T-helper 17 cell (primary cell): ENCODE data around the gene BCO2. TPM values are rescaled to one million over a fixed set of nuclear protein-coding genes. Genes with fewer than 3 reads are reported as not detected.
A peak's percentile ranks its signal among the peaks of the same experiment; 100 is the strongest.

ENCODE experiments used
- ATAC-seq: fragments of 150-1000 bp; cut with Tn5 transposase; 2 replicates; pipeline ENCODE4 v1.10.0; 2021; ENCODE audit warnings: mild to moderate bottlenecking, moderate library complexity
- DNase-seq, 3 donors: peaks; one replicate each; pipeline versions ENCODE4 v3.0.0 to v3.0.0-alpha.2; 2020 to 2021
- H3K9me3 ChIP-seq: one replicate; pipeline ENCODE4 v1.7.0; 2013; ENCODE audit warnings: low read length, mild to moderate bottlenecking; ENCODE audit not compliant: control insufficient read depth, poor library complexity, severe bottlenecking
- H3K27ac Mint-ChIP-seq: one replicate; pipeline ENCODE4 v1.8.0; 2022; ENCODE audit warnings: mild to moderate bottlenecking, moderate library complexity, mixed read lengths
- H3K27me3 Mint-ChIP-seq: one replicate; pipeline ENCODE4 v1.8.0; 2022; ENCODE audit warnings: mixed read lengths
- H3K36me3 Mint-ChIP-seq: one replicate; pipeline ENCODE4 v1.8.0; 2022; ENCODE audit warnings: low read depth, mixed read lengths
- H3K4me1 Mint-ChIP-seq: one replicate; pipeline ENCODE4 v1.8.0; 2022; ENCODE audit warnings: mild to moderate bottlenecking, mixed read lengths
- H3K4me3 Mint-ChIP-seq: one replicate; pipeline ENCODE4 v1.8.0; 2022; ENCODE audit warnings: mild to moderate bottlenecking, moderate library complexity, mixed read lengths
- total RNA-seq, 4 donors: library from RNA in 2 of 4; stranded (reverse) in 2 of 4; gene quantifications; one replicate each; pipeline ENCODE4 v1.2.3 and lab custom pipeline; 2022 to 2026

The BCO2 gene
- total RNA-seq, 2 donors from 2014 or later = 2.5 to 2.7 TPM

- DNase-seq (no peak), ATAC-seq (peak; percentile 74)
- peaks cover 22% of the 10 kb centered on the region for H3K4me1 Mint-ChIP-seq
- no peaks in the 10 kb centered on the region for H3K36me3 Mint-ChIP-seq
- H3K4me3 Mint-ChIP-seq = peak overlapping the region; percentile 90
- H3K9me3 ChIP-seq = no peaks in the 10 kb centered on the region
- H3K27ac Mint-ChIP-seq = peak overlapping the region; percentile 91
- no peaks in the 10 kb centered on the region for H3K27me3 Mint-ChIP-seq
Measured at GRCh38 chr11:112226831-112227401, 51.6 kb downstream of the BCO2 start.

- peaks cover 22% of the 10 kb centered on the region for H3K4me1 Mint-ChIP-seq
- ATAC-seq (no peak), DNase-seq (no peak)
- no peaks in the 10 kb centered on the region for H3K27me3 Mint-ChIP-seq
- H3K9me3 ChIP-seq = no peaks in the 10 kb centered on the region
- no peaks in the 10 kb centered on the region for H3K36me3 Mint-ChIP-seq
- peak overlapping the region; percentile 90 for H3K4me3 Mint-ChIP-seq
- peak overlapping the region; percentile 91 for H3K27ac Mint-ChIP-seq
Measured at GRCh38 chr11:112227471-112227870, 52.2 kb downstream of the BCO2 start.

- no peak for ATAC-seq
Measured at GRCh38 chr11:112228706-112229105, 53.4 kb downstream of the BCO2 start.

GRCh38 chr11:112229159-112229558 is 53.8 kb downstream of the BCO2 start:
- peak overlapping the region; percentile 37 for H3K27ac Mint-ChIP-seq
- H3K4me1 Mint-ChIP-seq = peaks cover 22% of the 10 kb centered on the region
- no peaks in the 10 kb centered on the region for H3K9me3 ChIP-seq
- H3K36me3 Mint-ChIP-seq = no peaks in the 10 kb centered on the region
- H3K4me3 Mint-ChIP-seq = no peak overlapping the region
- ATAC-seq = no peak
- DNase-seq = no peak
- H3K27me3 Mint-ChIP-seq = no peaks in the 10 kb centered on the region

More at GRCh38 chr11:112228706-112229105, 53.4 kb downstream of the BCO2 start:
- H3K9me3 ChIP-seq = no peaks in the 10 kb centered on the region
- H3K4me3 Mint-ChIP-seq = no peak overlapping the region
- peaks cover 22% of the 10 kb centered on the region for H3K4me1 Mint-ChIP-seq
- H3K27ac Mint-ChIP-seq = no peak overlapping the region
- no peak for DNase-seq
- H3K36me3 Mint-ChIP-seq = no peaks in the 10 kb centered on the region
- no peaks in the 10 kb centered on the region for H3K27me3 Mint-ChIP-seq

- H3K27ac Mint-ChIP-seq = peak overlapping the region; percentile 37
- H3K4me3 Mint-ChIP-seq = no peak overlapping the region
- no peak for ATAC-seq
- no peaks in the 10 kb centered on the region for H3K9me3 ChIP-seq
- no peak for DNase-seq
- H3K27me3 Mint-ChIP-seq = no peaks in the 10 kb centered on the region
- peaks cover 22% of the 10 kb centered on the region for H3K4me1 Mint-ChIP-seq
- no peaks in the 10 kb centered on the region for H3K36me3 Mint-ChIP-seq
Measured at GRCh38 chr11:112229746-112230433, 54.6 kb downstream of the BCO2 start.

GRCh38 chr11:112231952-112232351 is 56.6 kb downstream of the BCO2 start:
- Mint-ChIP-seq H3K36me3 (peaks cover 11% of the 10 kb centered on the region), H3K27me3 (no peaks in the 10 kb centered on the region)

GRCh38 chr11:112235750-112236390 is 60.6 kb downstream of the BCO2 start:
- ATAC-seq (no peak), DNase-seq (no peak)
- Mint-ChIP-seq H3K27ac (peak overlapping the region; percentile 86), H3K4me3 (no peak overlapping the region), H3K4me1 (peaks cover 6% of the 10 kb centered on the region), H3K36me3 (peaks cover 22% of the 10 kb centered on the region), H3K27me3 (no peaks in the 10 kb centered on the region)
- no peaks in the 10 kb centered on the region for H3K9me3 ChIP-seq

More at GRCh38 chr11:112231952-112232351, 56.6 kb downstream of the BCO2 start:
- ATAC-seq = no peak
- Mint-ChIP-seq H3K4me1 (peaks cover 19% of the 10 kb centered on the region), H3K27ac (no peak overlapping the region), H3K4me3 (no peak overlapping the region)
- no peaks in the 10 kb centered on the region for H3K9me3 ChIP-seq
- no peak for DNase-seq

GRCh38 chr11:112237451-112237850 is 62.1 kb downstream of the BCO2 start:
- peaks cover 22% of the 10 kb centered on the region for H3K36me3 Mint-ChIP-seq
- no peaks in the 10 kb centered on the region for H3K27me3 Mint-ChIP-seq

GRCh38 chr11:112238041-112238440 is 62.7 kb downstream of the BCO2 start:
- H3K4me1 Mint-ChIP-seq = peaks cover 2% of the 10 kb centered on the region
- no peak overlapping the region for H3K27ac Mint-ChIP-seq
- H3K36me3 Mint-ChIP-seq = peaks cover 25% of the 10 kb centered on the region
- no peak for ATAC-seq
- DNase-seq = no peak
- no peak overlapping the region for H3K4me3 Mint-ChIP-seq
- H3K9me3 ChIP-seq = no peaks in the 10 kb centered on the region
- H3K27me3 Mint-ChIP-seq = no peaks in the 10 kb centered on the region

More at GRCh38 chr11:112237451-112237850, 62.1 kb downstream of the BCO2 start:
- ATAC-seq = no peak
- Mint-ChIP-seq H3K4me1 (peaks cover 2% of the 10 kb centered on the region), H3K27ac (no peak overlapping the region), H3K4me3 (no peak overlapping the region)
- H3K9me3 ChIP-seq = no peaks in the 10 kb centered on the region
- DNase-seq = no peak

GRCh38 chr11:112241486-112241885 is 66.2 kb downstream of the BCO2 start:
- no peaks in the 10 kb centered on the region for H3K9me3 ChIP-seq
- Mint-ChIP-seq H3K27me3 (no peaks in the 10 kb centered on the region), H3K4me1 (peaks cover 2% of the 10 kb centered on the region), H3K4me3 (no peak overlapping the region), H3K27ac (no peak overlapping the region), H3K36me3 (peaks cover 18% of the 10 kb centered on the region)
- no peak for ATAC-seq
- no peak for DNase-seq

- H3K36me3 Mint-ChIP-seq = peaks cover 4% of the 10 kb centered on the region
- ATAC-seq = no peak
- no peak for DNase-seq
- H3K27ac Mint-ChIP-seq = no peak overlapping the region
- no peaks in the 10 kb centered on the region for H3K27me3 Mint-ChIP-seq
- no peaks in the 10 kb centered on the region for H3K9me3 ChIP-seq
- H3K4me3 Mint-ChIP-seq = no peak overlapping the region
- H3K4me1 Mint-ChIP-seq = no peaks in the 10 kb centered on the region
Measured at GRCh38 chr11:112247201-112247600, 71.9 kb downstream of the BCO2 start.

- H3K9me3 ChIP-seq = no peaks in the 10 kb centered on the region
- Mint-ChIP-seq H3K4me3 (no peak overlapping the region), H3K36me3 (no peaks in the 10 kb centered on the region), H3K4me1 (no peaks in the 10 kb centered on the region), H3K27me3 (no peaks in the 10 kb centered on the region), H3K27ac (no peak overlapping the region)
- DNase-seq = no peak
- ATAC-seq = no peak
Measured at GRCh38 chr11:112248201-112248600, 72.9 kb downstream of the BCO2 start.

GRCh38 chr11:112249871-112250610 is 74.7 kb downstream of the BCO2 start:
- H3K36me3 Mint-ChIP-seq = no peaks in the 10 kb centered on the region
- no peak for DNase-seq
- no peaks in the 10 kb centered on the region for H3K4me1 Mint-ChIP-seq
- H3K9me3 ChIP-seq = no peaks in the 10 kb centered on the region
- no peaks in the 10 kb centered on the region for H3K27me3 Mint-ChIP-seq
- H3K4me3 Mint-ChIP-seq = no peak overlapping the region
- no peak overlapping the region for H3K27ac Mint-ChIP-seq
- ATAC-seq = no peak
